Neuronal stem cell (in vitro differentiated cells): ENCODE data around the gene SSB.
A peak's percentile ranks its signal among the peaks of the same experiment; 100 is the strongest.

Source experiments
- DNase-seq: peaks from one replicate; pipeline ENCODE4 v3.0.0-alpha.2; 2013; ENCODE audit warnings: low spot score
- H2AFZ ChIP-seq: one replicate; pipeline ENCODE4 v1.6.1; 2013; ENCODE audit warnings: mild to moderate bottlenecking, low read length, inconsistent platforms
- H2AK5ac ChIP-seq: 2 replicates; pipeline ENCODE4 v1.6.1; 2013; ENCODE audit warnings: low read depth, mild to moderate bottlenecking, inconsistent platforms, low read length, moderate library complexity, mixed read lengths
- H2BK120ac ChIP-seq: 2 replicates; pipeline ENCODE4 v1.6.1; 2013; ENCODE audit warnings: low read depth, mild to moderate bottlenecking, inconsistent platforms, low read length, moderate library complexity, mixed read lengths
- H2BK12ac ChIP-seq: one replicate; pipeline ENCODE4 v1.6.1; 2013; ENCODE audit warnings: low read length, inconsistent platforms
- H2BK15ac ChIP-seq: 2 replicates; pipeline ENCODE4 v1.6.1; 2013; ENCODE audit warnings: mild to moderate bottlenecking, low read length, inconsistent platforms, mixed read lengths
- H2BK5ac ChIP-seq: one replicate; pipeline ENCODE4 v1.6.1; 2013; ENCODE audit warnings: inconsistent platforms, mild to moderate bottlenecking, low read length, moderate library complexity
- H3K14ac ChIP-seq: one replicate; pipeline ENCODE4 v1.6.1; 2013; ENCODE audit warnings: low read length, inconsistent platforms
- H3K18ac ChIP-seq: 2 replicates; pipeline ENCODE4 v1.6.1; 2013; ENCODE audit warnings: low read length, inconsistent platforms
- H3K23ac ChIP-seq: 2 replicates; pipeline ENCODE4 v1.6.1; 2013; ENCODE audit warnings: low read depth, mild to moderate bottlenecking, mixed read lengths, low read length, inconsistent platforms; ENCODE audit not compliant: poor library complexity
- H3K27ac ChIP-seq: replicated peaks from 3 replicates; pipeline ENCODE4 v1.5.1; 2013; ENCODE audit warnings: low read length, inconsistent platforms
- H3K27me3 ChIP-seq, 3 experiments: 2 replicates each; pipeline ENCODE4 v1.6.1; 2013; ENCODE audit warnings: low read length in 3 of 3, mild to moderate bottlenecking in 2 of 3, inconsistent platforms in 1 of 3, low read depth in 1 of 3, mixed read lengths in 1 of 3, moderate library complexity in 1 of 3; ENCODE audit not compliant: control insufficient read depth in 3 of 3, insufficient read depth in 3 of 3
- H3K36me3 ChIP-seq, 2 donors: replicated peaks in 1 of 2; 2 replicates each; pipeline ENCODE4 v1.6.1; 2013; ENCODE audit warnings: low read length in 2 of 2; ENCODE audit not compliant: control insufficient read depth in 2 of 2, insufficient read depth in 2 of 2
- H3K4ac ChIP-seq: 2 replicates; pipeline ENCODE4 v1.6.1; 2013; ENCODE audit warnings: inconsistent platforms, mild to moderate bottlenecking, low read length, moderate library complexity
- H3K4me1 ChIP-seq, 2 donors: 1 replicate in 1 of 2; 2 replicates in 1 of 2; pipeline ENCODE4 v1.6.1; 2013; ENCODE audit warnings: low read length in 2 of 2, low read depth in 1 of 2; ENCODE audit not compliant: control insufficient read depth in 2 of 2, insufficient read depth in 1 of 2
- H3K4me2 ChIP-seq: one replicate; pipeline ENCODE4 v1.6.1; 2013; ENCODE audit warnings: mild to moderate bottlenecking, low read length, inconsistent platforms; ENCODE audit not compliant: insufficient read depth, poor library complexity, severe bottlenecking
- H3K4me3 ChIP-seq, 2 donors: 2 replicates each; pipeline ENCODE4 v1.5.1; 2013; ENCODE audit warnings: low read length in 2 of 2, mild to moderate bottlenecking in 2 of 2, inconsistent platforms in 1 of 2, moderate library complexity in 1 of 2
- H3K79me1 ChIP-seq: one replicate; pipeline ENCODE4 v1.6.1; 2013; ENCODE audit warnings: low read depth, mild to moderate bottlenecking, inconsistent platforms, low read length, moderate library complexity
- H3K9ac ChIP-seq: one replicate; pipeline ENCODE4 v1.6.1; 2013; ENCODE audit warnings: mild to moderate bottlenecking, low read depth, low read length, inconsistent platforms; ENCODE audit not compliant: poor library complexity
- H3K9me3 ChIP-seq, 2 donors: replicated peaks in 1 of 2; 2 replicates each; pipeline versions ENCODE3 to v1.6.1; 2013; ENCODE audit warnings: low read length in 2 of 2, mild to moderate bottlenecking in 2 of 2, inconsistent platforms in 1 of 2, low read depth in 1 of 2, mixed read lengths in 1 of 2, moderate library complexity in 1 of 2; ENCODE audit not compliant: control insufficient read depth in 2 of 2, insufficient read depth in 1 of 2
- H4K8ac ChIP-seq: one replicate; pipeline ENCODE4 v1.6.1; 2013; ENCODE audit warnings: low read depth, mild to moderate bottlenecking, inconsistent platforms, low read length, moderate library complexity
- H4K91ac ChIP-seq: one replicate; pipeline ENCODE4 v1.6.1; 2013; ENCODE audit warnings: low read length, low read depth, mild to moderate bottlenecking, inconsistent platforms; ENCODE audit not compliant: poor library complexity
- WGBS, 2 donors: extraction: QIAGEN DNeasy Blood & Tissue Kit; methylation state at CpG; one replicate each; pipeline ENCODE4 v1.1.7; 2013; ENCODE audit warnings: missing lambda C conversion rate in 2 of 2, mixed read lengths in 1 of 2; ENCODE audit not compliant: insufficient read length in 2 of 2, insufficient replicate concordance in 1 of 2; ENCODE audit errors: extremely low coverage in 2 of 2; 5-methylcytosine and 5-hydroxymethylcytosine counted together

Gene SSB

DNA sequence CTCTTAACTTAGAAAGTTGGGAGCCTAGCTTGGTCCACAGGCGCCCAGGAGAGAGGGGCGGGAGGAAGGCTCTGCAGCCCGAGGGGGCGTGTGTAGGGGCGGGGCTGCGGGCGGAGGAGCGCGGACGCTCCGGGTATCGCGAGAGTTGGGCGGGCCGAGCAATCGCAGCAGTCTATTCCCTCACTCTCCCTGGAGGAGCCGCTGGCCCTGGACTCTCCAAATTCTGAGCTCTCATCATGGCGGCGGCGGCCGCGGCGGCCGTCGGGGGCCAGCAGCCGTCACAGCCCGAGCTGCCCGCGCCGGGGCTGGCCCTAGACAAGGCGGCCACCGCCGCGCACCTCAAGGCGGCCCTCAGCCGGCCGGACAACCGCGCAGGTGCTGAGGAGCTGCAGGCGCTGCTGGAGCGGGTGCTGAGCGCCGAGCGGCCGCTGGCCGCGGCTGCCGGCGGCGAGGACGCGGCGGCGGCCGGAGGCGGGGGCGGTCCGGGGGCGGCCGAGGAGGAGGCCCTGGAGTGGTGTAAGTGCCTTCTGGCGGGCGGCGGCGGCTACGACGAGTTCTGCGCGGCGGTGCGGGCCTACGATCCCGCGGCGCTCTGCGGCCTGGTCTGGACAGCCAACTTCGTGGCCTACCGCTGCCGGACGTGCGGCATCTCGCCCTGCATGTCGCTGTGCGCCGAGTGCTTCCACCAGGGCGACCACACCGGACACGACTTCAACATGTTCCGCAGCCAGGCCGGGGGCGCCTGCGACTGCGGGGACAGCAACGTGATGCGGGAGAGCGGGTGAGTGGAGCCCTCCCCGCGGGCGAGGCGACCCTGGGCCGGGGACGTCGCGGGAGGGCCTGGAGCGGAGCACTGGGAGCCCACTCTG is 28.8 kb downstream of the SSB start, which contains the start of gene UBR3:
Gene UBR3 (plus strand): TSS at position 183 of the 869 bp plus-strand sequence. CDS start 54 bp downstream, at position 237.
- Histone ChIP-seq H2BK12ac (no peak within 1 kb of the TSS), H3K9ac (peak within 1 kb of the TSS; percentile 97), H3K27ac (peak within 1 kb of the TSS; percentile 87), H3K18ac (peak within 1 kb of the TSS; percentile 97), H3K23ac (peak within 1 kb of the TSS; percentile 99), H2BK120ac (no peak within 1 kb of the TSS), H4K8ac (peak within 1 kb of the TSS; percentile 65), H3K4me1 (peaks cover 4 to 10% of the 10 kb centered on the region in 2 donors), H3K36me3 (peaks cover 0 to 27% of the 10 kb centered on the region in 2 donors), H3K4ac (no peak within 1 kb of the TSS), H2BK5ac (peak within 1 kb of the TSS; percentile 82), H4K91ac (peak within 1 kb of the TSS; percentile 22), H2AK5ac (no peak within 1 kb of the TSS), H2AFZ (peak within 1 kb of the TSS; percentile 94), H3K14ac (no peak within 1 kb of the TSS), H3K4me3 (peak within 1 kb of the TSS; percentile 94 to 96), H2BK15ac (no peak within 1 kb of the TSS), H3K27me3 (no peaks in the 10 kb centered on the region), H3K4me2 (peak within 1 kb of the TSS; percentile 74), H3K9me3 (no peaks in the 10 kb centered on the region), H3K79me1 (peaks cover 6% of the 10 kb centered on the region)
- WGBS, 2 donors: no CpG with 5 or more reads among the region's 104 CpGs
- peak; percentile 88 for DNase-seq

DNA sequence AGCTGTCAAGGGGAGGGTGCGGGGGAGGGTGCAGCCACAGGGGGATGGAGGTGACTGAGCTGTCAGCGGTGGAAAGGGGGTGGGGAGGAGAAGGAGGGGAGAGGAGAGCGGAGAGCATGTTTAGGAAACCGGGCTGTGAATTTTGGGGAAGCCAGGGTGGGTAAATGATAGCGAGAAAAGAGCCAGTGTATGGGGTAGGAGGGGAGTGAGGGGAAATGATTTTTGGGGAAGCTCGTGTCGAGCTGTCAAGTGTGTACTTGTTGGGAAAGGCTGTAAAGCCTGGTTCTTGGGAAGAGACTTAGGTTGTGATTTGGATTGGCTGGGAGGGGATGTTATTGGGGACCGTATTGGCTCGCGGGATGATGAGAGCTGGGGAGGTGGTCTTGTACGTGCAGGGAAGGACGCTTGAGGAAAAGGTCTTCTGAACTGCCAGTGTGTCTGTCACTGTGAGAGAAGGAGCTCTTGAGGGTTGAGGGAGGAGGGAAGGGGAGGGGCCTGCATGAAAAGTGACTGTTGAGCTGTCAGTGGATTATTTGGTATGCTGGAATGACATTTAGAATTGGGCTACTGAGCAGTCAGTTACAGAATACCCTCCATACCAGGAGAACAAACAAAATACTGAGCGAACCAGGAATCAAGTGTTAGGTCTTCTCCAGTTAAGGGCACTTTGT is 29.6 kb downstream of the SSB start:
- H3K4me3 ChIP-seq: peak overlapping the region; percentile 94 to 96
- no peaks in the 10 kb centered on the region for H3K27me3 ChIP-seq
- H2AFZ ChIP-seq: peak overlapping the region; percentile 94
- H3K9ac ChIP-seq: peak overlapping the region; percentile 97
- no peak overlapping the region for H2BK15ac ChIP-seq
- H3K4me2 ChIP-seq: peak overlapping the region; percentile 74
- no peak overlapping the region for H2AK5ac ChIP-seq
- no peak overlapping the region for H2BK5ac ChIP-seq
- WGBS, 2 donors: no CpG with 5 or more reads among the region's 13 CpGs
- no peak overlapping the region for H2BK120ac ChIP-seq
- no peak overlapping the region for H4K91ac ChIP-seq
- DNase-seq: peak; percentile 56
- H3K18ac ChIP-seq: no peak overlapping the region
- no peak overlapping the region for H3K4ac ChIP-seq
- no peak overlapping the region for H3K27ac ChIP-seq
- H3K79me1 ChIP-seq: peaks cover 6% of the 10 kb centered on the region
- peak overlapping the region; percentile 99 for H3K23ac ChIP-seq
- H3K14ac ChIP-seq: no peak overlapping the region
- H2BK12ac ChIP-seq: no peak overlapping the region
- peaks cover 0 to 19% of the 10 kb centered on the region in 2 donors for H3K36me3 ChIP-seq
- peaks cover 4 to 10% of the 10 kb centered on the region in 2 donors for H3K4me1 ChIP-seq
- H4K8ac ChIP-seq: no peak overlapping the region
- no peaks in the 10 kb centered on the region for H3K9me3 ChIP-seq

GRCh38 chr2:169834401-169834800 is 35.7 kb downstream of the SSB start:
- no peak overlapping the region for H3K27ac ChIP-seq
- no peak overlapping the region for H4K91ac ChIP-seq
- H2BK120ac ChIP-seq: no peak overlapping the region
- no peak overlapping the region for H3K18ac ChIP-seq
- H3K23ac ChIP-seq: no peak overlapping the region
- no peak overlapping the region for H3K4ac ChIP-seq
- no peak overlapping the region for H2AK5ac ChIP-seq
- no peak overlapping the region for H3K4me3 ChIP-seq
- no peak overlapping the region for H3K4me2 ChIP-seq
- H3K4me1 ChIP-seq: no peaks in the 10 kb centered on the region
- H2BK15ac ChIP-seq: no peak overlapping the region
- no peak overlapping the region for H3K14ac ChIP-seq
- no peak overlapping the region for H2BK5ac ChIP-seq
- DNase-seq: no peak
- H3K27me3 ChIP-seq: no peaks in the 10 kb centered on the region
- no peak overlapping the region for H2AFZ ChIP-seq
- peaks cover 4% of the 10 kb centered on the region for H3K79me1 ChIP-seq
- no peaks in the 10 kb centered on the region for H3K9me3 ChIP-seq
- no CpG with 5 or more reads among the region's 1 CpG for WGBS, 2 donors
- no peak overlapping the region for H4K8ac ChIP-seq
- H3K36me3 ChIP-seq: peaks cover 0 to 18% of the 10 kb centered on the region in 2 donors
- H2BK12ac ChIP-seq: no peak overlapping the region
- no peak overlapping the region for H3K9ac ChIP-seq
